ENCODE results near the gene KCNAB1.

DNA sequence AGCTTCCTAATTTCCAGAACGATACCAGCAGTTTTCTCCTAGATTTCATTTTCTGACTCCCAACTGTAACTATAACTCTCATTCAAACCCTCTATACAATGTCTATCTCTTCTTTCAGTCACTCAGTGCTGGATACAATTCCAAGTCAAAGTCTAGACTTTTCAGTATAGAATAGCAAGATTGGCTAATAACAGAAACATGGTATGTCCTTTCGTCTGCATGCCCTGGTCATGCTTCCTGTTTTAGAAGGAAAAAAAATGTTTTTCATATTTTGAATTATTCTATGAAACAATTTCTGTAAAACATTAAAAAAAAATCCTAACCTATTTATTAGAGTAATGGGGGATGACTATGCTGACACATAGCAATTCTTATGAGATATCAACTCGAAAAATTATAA lies 180.0 kb downstream of the KCNAB1 start:
- TF ChIP-seq, protein P1, sequence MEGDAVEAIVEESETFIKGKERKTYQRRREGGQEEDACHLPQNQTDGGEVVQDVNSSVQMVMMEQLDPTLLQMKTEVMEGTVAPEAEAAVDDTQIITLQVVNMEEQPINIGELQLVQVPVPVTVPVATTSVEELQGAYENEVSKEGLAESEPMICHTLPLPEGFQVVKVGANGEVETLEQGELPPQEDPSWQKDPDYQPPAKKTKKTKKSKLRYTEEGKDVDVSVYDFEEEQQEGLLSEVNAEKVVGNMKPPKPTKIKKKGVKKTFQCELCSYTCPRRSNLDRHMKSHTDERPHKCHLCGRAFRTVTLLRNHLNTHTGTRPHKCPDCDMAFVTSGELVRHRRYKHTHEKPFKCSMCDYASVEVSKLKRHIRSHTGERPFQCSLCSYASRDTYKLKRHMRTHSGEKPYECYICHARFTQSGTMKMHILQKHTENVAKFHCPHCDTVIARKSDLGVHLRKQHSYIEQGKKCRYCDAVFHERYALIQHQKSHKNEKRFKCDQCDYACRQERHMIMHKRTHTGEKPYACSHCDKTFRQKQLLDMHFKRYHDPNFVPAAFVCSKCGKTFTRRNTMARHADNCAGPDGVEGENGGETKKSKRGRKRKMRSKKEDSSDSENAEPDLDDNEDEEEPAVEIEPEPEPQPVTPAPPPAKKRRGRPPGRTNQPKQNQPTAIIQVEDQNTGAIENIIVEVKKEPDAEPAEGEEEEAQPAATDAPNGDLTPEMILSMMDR (IDR thresholded peaks at IDR 0.05), result no peak
- TF ChIP-seq POLR2A (IDR thresholded peaks at IDR 0.05), result no peak

All from suprapubic skin (tissue), 3 donors.